GM12873 (cell line): ENCODE results near the gene PTPRD.

Experiments used
- CTCF ChIP-seq: IDR thresholded peaks from 2 replicates; pipeline ENCODE4 v1.5.1; 2012; ENCODE audit warnings: low read depth, mild to moderate bottlenecking, moderate library complexity, low read length, control low read depth; ENCODE audit not compliant: insufficient read depth; ENCODE audit errors: missing control alignments

Gene PTPRD

GRCh38 chr9:10436756-10437155 lies 176.0 kb downstream of the PTPRD start:
- no peak for TF ChIP-seq CTCF

- no peak for TF ChIP-seq CTCF
Observed at GRCh38 chr9:10434412-10434811, 178.4 kb downstream of the PTPRD start.

GRCh38 chr9:10411272-10411671 lies 201.5 kb downstream of the PTPRD start:
- no peak for TF ChIP-seq CTCF

GRCh38 chr9:10403283-10403682 lies 209.5 kb downstream of the PTPRD start:
- TF ChIP-seq CTCF: no peak

GRCh38 chr9:10396615-10397014 lies 216.2 kb downstream of the PTPRD start:
- no peak for TF ChIP-seq CTCF

- TF ChIP-seq CTCF: no peak
Observed at GRCh38 chr9:10387282-10387681, 225.5 kb downstream of the PTPRD start.

GRCh38 chr9:10371824-10372223 lies 241.0 kb downstream of the PTPRD start:
- no peak for TF ChIP-seq CTCF
